Mesendoderm (in vitro differentiated cells): ENCODE results near the gene SYVN1.

Experiments
- DNase-seq: peaks from one replicate; pipeline ENCODE4 v3.0.0; 2013
- H2AK5ac ChIP-seq: 2 replicates; pipeline ENCODE4 v1.6.1; 2013; ENCODE audit warnings: low read length, inconsistent platforms
- H2BK120ac ChIP-seq: 2 replicates; pipeline ENCODE4 v1.6.1; 2013; ENCODE audit warnings: low read depth, mild to moderate bottlenecking, low read length, moderate library complexity, mixed read lengths
- H2BK15ac ChIP-seq: replicated peaks from 2 replicates; pipeline ENCODE4 v1.6.1; 2013; ENCODE audit warnings: low read depth, mild to moderate bottlenecking, moderate library complexity
- H2BK5ac ChIP-seq: 2 replicates; pipeline ENCODE4 v1.6.1; 2013; ENCODE audit warnings: low read length, inconsistent platforms
- H3K18ac ChIP-seq: 2 replicates; pipeline ENCODE4 v1.6.1; 2013; ENCODE audit warnings: mild to moderate bottlenecking, low read length, mixed read lengths
- H3K23ac ChIP-seq: one replicate; pipeline ENCODE4 v1.6.1; 2013; ENCODE audit warnings: low read length
- H3K27ac ChIP-seq: 2 replicates; pipeline ENCODE4 v1.5.1; 2013; ENCODE audit warnings: low read depth, mild to moderate bottlenecking, inconsistent platforms, low read length, moderate library complexity
- H3K27me3 ChIP-seq: 2 replicates; pipeline ENCODE4 v1.6.1; 2013; ENCODE audit warnings: low read length, control low read depth, mild to moderate bottlenecking, inconsistent platforms; ENCODE audit not compliant: insufficient read depth, poor library complexity
- H3K36me3 ChIP-seq: 2 replicates; pipeline ENCODE4 v1.6.1; 2013; ENCODE audit warnings: low read length, inconsistent platforms; ENCODE audit not compliant: control insufficient read depth, insufficient read depth
- H3K4ac ChIP-seq: one replicate; pipeline ENCODE4 v1.6.1; 2013; ENCODE audit warnings: low read depth, mild to moderate bottlenecking, low read length, moderate library complexity
- H3K4me1 ChIP-seq: 2 replicates; pipeline ENCODE4 v1.6.1; 2013; ENCODE audit warnings: low read depth, low read length, inconsistent platforms; ENCODE audit not compliant: control insufficient read depth
- H3K4me2 ChIP-seq: 2 replicates; pipeline ENCODE4 v1.6.1; 2013; ENCODE audit warnings: low read length
- H3K4me3 ChIP-seq: 2 replicates; pipeline ENCODE4 v1.5.1; 2013; ENCODE audit warnings: mild to moderate bottlenecking, low read length
- H3K56ac ChIP-seq: one replicate; pipeline ENCODE4 v1.6.1; 2013; ENCODE audit warnings: low read length
- H3K79me1 ChIP-seq: 2 replicates; pipeline ENCODE4 v1.6.1; 2013; ENCODE audit warnings: low read length, inconsistent platforms
- H3K79me2 ChIP-seq: 2 replicates; pipeline ENCODE4 v1.6.1; 2013; ENCODE audit warnings: mild to moderate bottlenecking, low read length; ENCODE audit not compliant: control insufficient read depth, insufficient read depth
- H3K9ac ChIP-seq: 2 replicates; pipeline ENCODE4 v1.6.1; 2013; ENCODE audit warnings: low read length, inconsistent platforms
- H4K5ac ChIP-seq: one replicate; pipeline ENCODE4 v1.6.1; 2013; ENCODE audit warnings: low read length
- H4K8ac ChIP-seq: one replicate; pipeline ENCODE4 v1.6.1; 2013; ENCODE audit warnings: low read depth, mild to moderate bottlenecking, control low read depth, low read length, moderate library complexity
- WGBS: extraction: QIAGEN DNeasy Blood & Tissue Kit; methylation state at CpG from one replicate; pipeline ENCODE4 v1.1.7; 2013; ENCODE audit warnings: low lambda C conversion rate, missing lambda C conversion rate; ENCODE audit not compliant: insufficient coverage; ENCODE audit errors: extremely low coverage; 5-methylcytosine and 5-hydroxymethylcytosine counted together

Gene SYVN1

GRCh38 chr11:65167656-65168055 is 33.3 kb upstream of the SYVN1 start:
- no peak for DNase-seq
- no peak overlapping the region for H2BK120ac ChIP-seq
- no peaks in the 10 kb centered on the region for H3K79me2 ChIP-seq
- H2BK15ac ChIP-seq, result no peak overlapping the region
- no peaks in the 10 kb centered on the region for H3K36me3 ChIP-seq
- H4K8ac ChIP-seq, result no peak overlapping the region
- no peak overlapping the region for H3K23ac ChIP-seq
- H3K27me3 ChIP-seq, result no peaks in the 10 kb centered on the region
- no peak overlapping the region for H3K18ac ChIP-seq
- H3K4me2 ChIP-seq, result no peak overlapping the region
- H3K56ac ChIP-seq, result no peak overlapping the region
- no peaks in the 10 kb centered on the region for H3K4me1 ChIP-seq
- no peak overlapping the region for H3K9ac ChIP-seq
- no peak overlapping the region for H3K4ac ChIP-seq
- no peak overlapping the region for H4K5ac ChIP-seq
- no CpG with 5 or more reads among the region's 3 CpGs for WGBS
- no peak overlapping the region for H3K27ac ChIP-seq
- H3K4me3 ChIP-seq, result no peak overlapping the region
- H2BK5ac ChIP-seq, result no peak overlapping the region
- H3K79me1 ChIP-seq, result no peaks in the 10 kb centered on the region
- H2AK5ac ChIP-seq, result no peak overlapping the region

DNA sequence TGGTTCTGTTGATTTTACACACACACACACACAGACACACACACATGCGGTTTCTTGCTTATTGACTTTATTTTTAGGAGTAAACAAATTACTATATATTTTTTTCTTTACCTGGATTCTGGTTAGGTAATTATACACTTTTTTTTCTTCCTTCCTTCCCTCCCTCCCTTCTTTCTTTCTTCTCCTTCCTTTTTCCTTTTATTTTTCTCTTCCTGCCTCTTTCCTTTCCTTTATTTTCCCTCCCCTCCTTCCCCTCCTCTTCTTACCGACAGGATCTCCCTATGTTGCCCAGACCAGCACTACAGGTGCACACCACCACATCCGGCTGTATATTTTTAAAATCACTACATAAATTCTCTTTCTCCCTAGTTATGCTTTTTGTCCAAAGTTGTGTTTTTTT is 32.6 kb upstream of the SYVN1 start:
- Histone ChIP-seq H2BK120ac (no peak overlapping the region), H3K18ac (no peak overlapping the region), H4K8ac (no peak overlapping the region), H3K4me2 (no peak overlapping the region), H3K4me3 (no peak overlapping the region), H2AK5ac (no peak overlapping the region), H3K79me2 (no peaks in the 10 kb centered on the region), H2BK5ac (no peak overlapping the region), H3K23ac (no peak overlapping the region), H3K4me1 (no peaks in the 10 kb centered on the region), H3K9ac (no peak overlapping the region), H3K56ac (no peak overlapping the region), H3K79me1 (no peaks in the 10 kb centered on the region), H3K36me3 (no peaks in the 10 kb centered on the region), H2BK15ac (no peak overlapping the region), H4K5ac (no peak overlapping the region), H3K27ac (no peak overlapping the region), H3K27me3 (no peaks in the 10 kb centered on the region), H3K4ac (no peak overlapping the region)
- no peak for DNase-seq
- WGBS, result no CpG with 5 or more reads among the region's 3 CpGs

DNA sequence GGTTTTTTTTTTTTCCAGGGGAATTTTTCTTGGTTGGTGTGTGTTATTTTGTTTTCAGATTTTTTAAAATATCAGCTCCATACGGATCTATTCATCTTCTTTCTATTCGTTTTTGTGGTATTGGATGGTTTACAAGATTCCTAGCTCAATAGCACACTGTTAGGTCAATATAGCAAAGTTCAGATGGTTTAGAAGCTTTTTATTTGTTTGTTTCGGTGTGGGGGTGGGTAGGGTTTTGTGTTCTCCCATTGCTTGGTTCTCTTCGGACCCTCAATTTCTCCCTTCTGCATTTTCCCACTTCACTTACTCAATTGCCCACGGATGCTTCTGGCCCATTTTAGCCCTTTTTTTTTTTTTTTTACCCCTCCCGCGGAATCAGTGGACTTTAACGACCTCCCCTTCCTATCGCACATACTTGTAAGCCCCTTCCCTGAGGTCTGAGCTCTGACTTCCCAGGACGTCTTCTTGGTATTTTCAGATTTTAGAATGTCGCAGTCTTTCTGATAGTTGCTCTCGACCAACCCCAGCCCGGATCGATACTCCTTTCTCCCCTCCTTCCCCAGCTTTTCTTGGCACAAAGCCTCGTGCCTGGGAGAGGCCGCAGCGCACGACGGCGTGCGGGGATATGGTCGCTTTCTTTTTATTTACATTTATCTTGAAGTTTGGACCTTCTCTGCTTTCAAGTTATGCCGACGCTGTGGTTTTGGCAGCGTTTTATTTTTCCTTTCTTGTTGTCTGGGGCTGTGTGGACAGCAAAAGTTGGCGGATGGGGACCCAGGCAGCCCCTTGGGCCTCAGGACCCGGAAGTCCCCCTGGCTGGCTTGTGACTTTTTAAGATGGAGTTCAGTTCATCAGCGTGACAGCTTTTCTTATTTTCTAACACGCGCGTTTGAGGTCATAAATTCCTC is 31.3 kb upstream of the SYVN1 start:
- Histone ChIP-seq H3K27me3 (no peaks in the 10 kb centered on the region), H2BK120ac (no peak overlapping the region), H3K4me2 (no peak overlapping the region), H3K18ac (no peak overlapping the region), H3K4me3 (no peak overlapping the region), H3K36me3 (no peaks in the 10 kb centered on the region), H3K23ac (no peak overlapping the region), H3K9ac (no peak overlapping the region), H3K56ac (peak overlapping the region; percentile 30), H2BK15ac (no peak overlapping the region), H2BK5ac (no peak overlapping the region), H3K79me1 (no peaks in the 10 kb centered on the region), H4K8ac (peak overlapping the region; percentile 39), H3K79me2 (no peaks in the 10 kb centered on the region), H3K4ac (no peak overlapping the region), H3K4me1 (no peaks in the 10 kb centered on the region), H2AK5ac (no peak overlapping the region), H3K27ac (no peak overlapping the region), H4K5ac (no peak overlapping the region)
- DNase-seq, result no peak
- WGBS, result no CpG with 5 or more reads among the region's 31 CpGs

- Histone ChIP-seq H2BK5ac (no peak overlapping the region), H3K36me3 (no peaks in the 10 kb centered on the region), H3K23ac (no peak overlapping the region), H3K56ac (no peak overlapping the region), H3K4ac (no peak overlapping the region), H3K4me2 (no peak overlapping the region), H4K8ac (no peak overlapping the region), H2BK15ac (no peak overlapping the region), H3K4me3 (no peak overlapping the region), H2AK5ac (no peak overlapping the region), H4K5ac (no peak overlapping the region), H3K4me1 (no peaks in the 10 kb centered on the region), H3K79me2 (no peaks in the 10 kb centered on the region), H3K18ac (no peak overlapping the region), H3K9ac (no peak overlapping the region), H3K79me1 (no peaks in the 10 kb centered on the region), H3K27me3 (no peaks in the 10 kb centered on the region), H2BK120ac (no peak overlapping the region), H3K27ac (no peak overlapping the region)
- no CpG with 5 or more reads among the region's 2 CpGs for WGBS
- no peak for DNase-seq
Measured at GRCh38 chr11:65163684-65164083, 29.4 kb upstream of the SYVN1 start.

GRCh38 chr11:65160643-65161042 is 26.3 kb upstream of the SYVN1 start:
- H3K9ac ChIP-seq, result no peak overlapping the region
- H4K8ac ChIP-seq, result no peak overlapping the region
- no peak overlapping the region for H3K23ac ChIP-seq
- H3K4me2 ChIP-seq, result no peak overlapping the region
- no peak overlapping the region for H3K4me3 ChIP-seq
- no peaks in the 10 kb centered on the region for H3K27me3 ChIP-seq
- no peak for DNase-seq
- no peaks in the 10 kb centered on the region for H3K79me2 ChIP-seq
- no peak overlapping the region for H3K18ac ChIP-seq
- H3K27ac ChIP-seq, result no peak overlapping the region
- no peak overlapping the region for H2BK15ac ChIP-seq
- no peak overlapping the region for H4K5ac ChIP-seq
- H2AK5ac ChIP-seq, result no peak overlapping the region
- no peak overlapping the region for H3K4ac ChIP-seq
- no peak overlapping the region for H3K56ac ChIP-seq
- no peak overlapping the region for H2BK120ac ChIP-seq
- WGBS, result no CpG with 5 or more reads among the region's 3 CpGs
- H3K4me1 ChIP-seq, result no peaks in the 10 kb centered on the region
- no peak overlapping the region for H2BK5ac ChIP-seq
- no peaks in the 10 kb centered on the region for H3K36me3 ChIP-seq
- no peaks in the 10 kb centered on the region for H3K79me1 ChIP-seq

- WGBS, result no CpG with 5 or more reads among the region's 5 CpGs
- no peak overlapping the region for H3K18ac ChIP-seq
- no peak overlapping the region for H3K56ac ChIP-seq
- H3K9ac ChIP-seq, result no peak overlapping the region
- no peak overlapping the region for H3K4me3 ChIP-seq
- H2BK15ac ChIP-seq, result no peak overlapping the region
- H3K4me2 ChIP-seq, result no peak overlapping the region
- H3K79me1 ChIP-seq, result no peaks in the 10 kb centered on the region
- no peak overlapping the region for H2BK120ac ChIP-seq
- H3K4me1 ChIP-seq, result no peaks in the 10 kb centered on the region
- H3K79me2 ChIP-seq, result no peaks in the 10 kb centered on the region
- H3K4ac ChIP-seq, result no peak overlapping the region
- H3K23ac ChIP-seq, result no peak overlapping the region
- no peak overlapping the region for H4K5ac ChIP-seq
- H3K27ac ChIP-seq, result no peak overlapping the region
- no peak overlapping the region for H4K8ac ChIP-seq
- no peaks in the 10 kb centered on the region for H3K27me3 ChIP-seq
- H3K36me3 ChIP-seq, result no peaks in the 10 kb centered on the region
- H2BK5ac ChIP-seq, result no peak overlapping the region
- H2AK5ac ChIP-seq, result no peak overlapping the region
- DNase-seq, result no peak
Measured at GRCh38 chr11:65159012-65159411, 24.7 kb upstream of the SYVN1 start.
